ENCODE results near the gene MAPRE3. TPM values are rescaled to one million over a fixed set of nuclear protein-coding genes. Genes with fewer than 3 reads are reported as not detected.

Gene MAPRE3
- total and polyA plus RNA-seq, 5 donors from 2014 or later = 0.38 to 1.7 (median 0.68) TPM

- Mint-ChIP-seq H3K4me3 (no peak overlapping the region), H3K27me3 (peaks cover 9% of the 10 kb centered on the region), H3K36me3 (no peaks in the 10 kb centered on the region), H3K9me3 (no peaks in the 10 kb centered on the region), H3K27ac (no peak overlapping the region), H3K4me1 (peaks cover 0 to 4% (median 1%) of the 10 kb centered on the region in 4 donors)
- no peak for DNase-seq
- no peaks in the 10 kb centered on the region for H3K9me3 ChIP-seq (ENCODE audit: control insufficient read depth in 2 of 2, low read length in 2 of 2)
- no peak for ATAC-seq (ENCODE audit: low read depth in 2 of 2)
- H3K27me3 ChIP-seq (ENCODE audit: control insufficient read depth, insufficient read depth, low read length) = no peaks in the 10 kb centered on the region
- H3K4me3 ChIP-seq (ENCODE audit: low read depth, low read length) = no peak overlapping the region
- no peaks in the 10 kb centered on the region for H3K4me1 ChIP-seq (ENCODE audit: control insufficient read depth, insufficient read depth, low read length, poor library complexity, severe bottlenecking)
- H3K36me3 ChIP-seq (ENCODE audit: control insufficient read depth, insufficient read depth, low read length) = no peaks in the 10 kb centered on the region
- no peak overlapping the region for H3K27ac ChIP-seq (ENCODE audit: insufficient read depth, low read length, poor library complexity, severe bottlenecking)
Measured at GRCh38 chr2:26941486-26941885, 29.0 kb upstream of the MAPRE3 start.

- H3K4me3 Mint-ChIP-seq = no peak overlapping the region
- peak overlapping the region in 1 of 3 donors; percentile 69 for H3K27ac Mint-ChIP-seq
Measured at GRCh38 chr2:26942543-26943295, 27.7 kb upstream of the MAPRE3 start.

GRCh38 chr2:26945991-26946750, 24.3 kb upstream of the MAPRE3 start:
- Histone ChIP-seq H3K4me1 (ENCODE audit: control insufficient read depth, insufficient read depth, low read length, poor library complexity, severe bottlenecking) (no peaks in the 10 kb centered on the region), H3K36me3 (ENCODE audit: control insufficient read depth, insufficient read depth, low read length) (no peaks in the 10 kb centered on the region), H3K9me3 (ENCODE audit: control insufficient read depth in 2 of 2, low read length in 2 of 2) (no peaks in the 10 kb centered on the region), H3K27ac (ENCODE audit: insufficient read depth, low read length, poor library complexity, severe bottlenecking) (no peak overlapping the region), H3K4me3 (ENCODE audit: low read depth, low read length) (no peak overlapping the region), H3K27me3 (ENCODE audit: control insufficient read depth, insufficient read depth, low read length) (no peaks in the 10 kb centered on the region)
- Mint-ChIP-seq H3K36me3 (no peaks in the 10 kb centered on the region), H3K4me1 (peaks cover 0 to 4% (median 1%) of the 10 kb centered on the region in 4 donors), H3K27me3 (peaks cover 17% of the 10 kb centered on the region), H3K9me3 (no peaks in the 10 kb centered on the region), H3K4me3 (peak overlapping the region in 1 of 4 donors; percentile 23), H3K27ac (no peak overlapping the region)
- ATAC-seq (ENCODE audit: low read depth in 2 of 2) (no peak), DNase-seq (no peak)

More at GRCh38 chr2:26942543-26943295, 27.7 kb upstream of the MAPRE3 start:
- ATAC-seq (ENCODE audit: low read depth in 2 of 2) (peak; percentile 31), DNase-seq (peak; percentile 19 to 58 (median 45))
- Mint-ChIP-seq H3K9me3 (no peaks in the 10 kb centered on the region), H3K36me3 (no peaks in the 10 kb centered on the region), H3K4me1 (peaks cover 0 to 4% (median 1%) of the 10 kb centered on the region in 4 donors), H3K27me3 (peaks cover 9% of the 10 kb centered on the region)
- Histone ChIP-seq H3K4me3 (ENCODE audit: low read depth, low read length) (no peak overlapping the region), H3K9me3 (ENCODE audit: control insufficient read depth in 2 of 2, low read length in 2 of 2) (no peaks in the 10 kb centered on the region), H3K27ac (ENCODE audit: insufficient read depth, low read length, poor library complexity, severe bottlenecking) (no peak overlapping the region), H3K36me3 (ENCODE audit: control insufficient read depth, insufficient read depth, low read length) (no peaks in the 10 kb centered on the region), H3K4me1 (ENCODE audit: control insufficient read depth, insufficient read depth, low read length, poor library complexity, severe bottlenecking) (no peaks in the 10 kb centered on the region), H3K27me3 (ENCODE audit: control insufficient read depth, insufficient read depth, low read length) (no peaks in the 10 kb centered on the region)

- no peak for DNase-seq
- Histone ChIP-seq H3K36me3 (ENCODE audit: control insufficient read depth, insufficient read depth, low read length) (no peaks in the 10 kb centered on the region), H3K27ac (ENCODE audit: insufficient read depth, low read length, poor library complexity, severe bottlenecking) (no peak overlapping the region), H3K4me3 (ENCODE audit: low read depth, low read length) (no peak overlapping the region), H3K27me3 (ENCODE audit: control insufficient read depth, insufficient read depth, low read length) (no peaks in the 10 kb centered on the region), H3K9me3 (ENCODE audit: control insufficient read depth in 2 of 2, low read length in 2 of 2) (no peaks in the 10 kb centered on the region), H3K4me1 (ENCODE audit: control insufficient read depth, insufficient read depth, low read length, poor library complexity, severe bottlenecking) (no peaks in the 10 kb centered on the region)
- no peak overlapping the region for H3K27ac Mint-ChIP-seq
- no peak for ATAC-seq (ENCODE audit: low read depth in 2 of 2)
- H3K27me3 Mint-ChIP-seq = peaks cover 16% of the 10 kb centered on the region
- H3K36me3 Mint-ChIP-seq = no peaks in the 10 kb centered on the region
- H3K9me3 Mint-ChIP-seq = no peaks in the 10 kb centered on the region
- no peak overlapping the region for H3K4me3 Mint-ChIP-seq
- peaks cover 0 to 4% (median 1%) of the 10 kb centered on the region in 4 donors for H3K4me1 Mint-ChIP-seq
Measured at GRCh38 chr2:26946841-26947784, 23.3 kb upstream of the MAPRE3 start.

- Histone ChIP-seq H3K4me1 (ENCODE audit: control insufficient read depth, insufficient read depth, low read length, poor library complexity, severe bottlenecking) (no peaks in the 10 kb centered on the region), H3K36me3 (ENCODE audit: control insufficient read depth, insufficient read depth, low read length) (no peaks in the 10 kb centered on the region), H3K27ac (ENCODE audit: insufficient read depth, low read length, poor library complexity, severe bottlenecking) (no peak overlapping the region), H3K9me3 (ENCODE audit: control insufficient read depth in 2 of 2, low read length in 2 of 2) (no peaks in the 10 kb centered on the region), H3K4me3 (ENCODE audit: low read depth, low read length) (no peak overlapping the region), H3K27me3 (ENCODE audit: control insufficient read depth, insufficient read depth, low read length) (peaks cover 2% of the 10 kb centered on the region)
- no peaks in the 10 kb centered on the region for H3K4me1 Mint-ChIP-seq
- no peak overlapping the region for H3K27ac Mint-ChIP-seq
- no peak for DNase-seq
- H3K36me3 Mint-ChIP-seq = no peaks in the 10 kb centered on the region
- peaks cover 13% of the 10 kb centered on the region for H3K27me3 Mint-ChIP-seq
- H3K4me3 Mint-ChIP-seq = no peak overlapping the region
- no peak for ATAC-seq (ENCODE audit: low read depth in 2 of 2)
- H3K9me3 Mint-ChIP-seq = no peaks in the 10 kb centered on the region
Measured at GRCh38 chr2:26948800-26949199, 21.6 kb upstream of the MAPRE3 start.

- Histone ChIP-seq H3K27me3 (ENCODE audit: control insufficient read depth, insufficient read depth, low read length) (peaks cover 7% of the 10 kb centered on the region), H3K9me3 (ENCODE audit: control insufficient read depth in 2 of 2, low read length in 2 of 2) (no peaks in the 10 kb centered on the region), H3K4me1 (ENCODE audit: control insufficient read depth, insufficient read depth, low read length, poor library complexity, severe bottlenecking) (no peaks in the 10 kb centered on the region), H3K27ac (ENCODE audit: insufficient read depth, low read length, poor library complexity, severe bottlenecking) (no peak overlapping the region), H3K36me3 (ENCODE audit: control insufficient read depth, insufficient read depth, low read length) (no peaks in the 10 kb centered on the region), H3K4me3 (ENCODE audit: low read depth, low read length) (no peak overlapping the region)
- peaks cover 20% of the 10 kb centered on the region for H3K27me3 Mint-ChIP-seq
- H3K4me3 Mint-ChIP-seq = no peak overlapping the region
- ATAC-seq (ENCODE audit: low read depth in 2 of 2) (no peak), DNase-seq (no peak)
- H3K27ac Mint-ChIP-seq = no peak overlapping the region
- H3K4me1 Mint-ChIP-seq = no peaks in the 10 kb centered on the region
- H3K9me3 Mint-ChIP-seq = no peaks in the 10 kb centered on the region
- H3K36me3 Mint-ChIP-seq = no peaks in the 10 kb centered on the region
Measured at GRCh38 chr2:26950246-26950645, 20.2 kb upstream of the MAPRE3 start.

GRCh38 chr2:26951236-26951635, 19.2 kb upstream of the MAPRE3 start:
- no peaks in the 10 kb centered on the region for H3K4me1 Mint-ChIP-seq

More at GRCh38 chr2:26951236-26951635, 19.2 kb upstream of the MAPRE3 start:
- Mint-ChIP-seq H3K9me3 (no peaks in the 10 kb centered on the region), H3K4me3 (no peak overlapping the region), H3K27ac (no peak overlapping the region), H3K27me3 (peaks cover 30% of the 10 kb centered on the region), H3K36me3 (no peaks in the 10 kb centered on the region)
- DNase-seq (no peak), ATAC-seq (ENCODE audit: low read depth in 2 of 2) (no peak)
- Histone ChIP-seq H3K36me3 (ENCODE audit: control insufficient read depth, insufficient read depth, low read length) (no peaks in the 10 kb centered on the region), H3K27ac (ENCODE audit: insufficient read depth, low read length, poor library complexity, severe bottlenecking) (no peak overlapping the region), H3K4me3 (ENCODE audit: low read depth, low read length) (no peak overlapping the region), H3K27me3 (ENCODE audit: control insufficient read depth, insufficient read depth, low read length) (peaks cover 7% of the 10 kb centered on the region), H3K4me1 (ENCODE audit: control insufficient read depth, insufficient read depth, low read length, poor library complexity, severe bottlenecking) (no peaks in the 10 kb centered on the region), H3K9me3 (ENCODE audit: control insufficient read depth in 2 of 2, low read length in 2 of 2) (no peaks in the 10 kb centered on the region)
